K562 (cell line): Measurements from ENCODE around the gene RTL1. TPM values are rescaled to one million over a fixed set of nuclear protein-coding genes. Genes with fewer than 3 reads are reported as not detected.

Experiments used
- ATAC-seq: fragments of 200-7000 bp; cut with Tn5 transposase; 3 replicates; pipeline ENCODE4 v1.9.1; 2020; ENCODE audit warnings: moderate library complexity
- BruUV-seq: library from RNA; stranded (reverse); fragments of 400-500 nt; replicated peaks from 2 replicates; lab custom pipeline; 2021; lab: Mats Ljungman, UMichigan
- CTCF ChIA-PET: fragments of 300-600 bp; formaldehyde crosslinking; extraction: SDS; loops from one replicate; lab custom pipeline; 2021; ENCODE audit warnings: low intra/inter-chr PET ratio; lab: Yijun Ruan, JAX
- POLR2A ChIA-PET: fragments of 300-600, 350-650 bp; sonication (Branson Sonifier 250); formaldehyde crosslinking; extraction: SDS; loops from one replicate; lab custom pipeline; 2021; ENCODE audit warnings: antibody characterized with exemption, inconsistent platforms; lab: Yijun Ruan, JAX
- DNase-seq, 4 experiments: peaks; one replicate each; pipeline versions ENCODE4 v3.0.0 to v3.0.0-alpha.2; 2011 to 2018; ENCODE audit warnings: low spot score in 3 of 4, mixed read lengths in 3 of 4; ENCODE audit errors: extremely low read depth in 1 of 4
- FAIRE-seq: peaks from 2 replicates; lab custom pipeline; 2011; peaks lifted over from hg19 to GRCh38; lab: Jason Lieb, UNC
- H2AFZ ChIP-seq: 2 replicates; pipeline ENCODE4 v1.6.0; 2011; ENCODE audit warnings: low read depth, low read length, control low read depth, inconsistent platforms
- H3K27ac ChIP-seq: fragments of 200-600 bp; 3 replicates; pipeline ENCODE4 v1.8.0; 2011; ENCODE audit warnings: low read depth, mild to moderate bottlenecking, control low read depth, inconsistent platforms, low read length, moderate library complexity, mixed read lengths; ENCODE audit errors: extremely low read depth
- H3K27me3 ChIP-seq, 2 experiments: fragments of 300-600 bp in 1 of 2; 2 replicates in 1 of 2; 3 replicates in 1 of 2; pipeline versions ENCODE4 v1.6.0 to v1.8.0; 2011; ENCODE audit warnings: inconsistent platforms in 2 of 2, low read length in 2 of 2, mild to moderate bottlenecking in 1 of 2, mixed read lengths in 1 of 2, moderate library complexity in 1 of 2; ENCODE audit not compliant: control insufficient read depth in 2 of 2, insufficient read depth in 2 of 2
- H3K36me3 ChIP-seq: fragments of 300-600 bp; 3 replicates; pipeline ENCODE4 v1.8.0; 2011; ENCODE audit warnings: mild to moderate bottlenecking, low read length, inconsistent platforms; ENCODE audit not compliant: control insufficient read depth, insufficient read depth
- H3K4me1 ChIP-seq, 2 experiments: fragments of 200-600 bp in 1 of 2; replicated peaks in 1 of 2; 2 replicates in 1 of 2; 3 replicates in 1 of 2; pipeline versions ENCODE4 v1.5.1 to v1.8.0; 2011; ENCODE audit warnings: inconsistent platforms in 2 of 2, low read length in 2 of 2, mild to moderate bottlenecking in 1 of 2, mixed read lengths in 1 of 2, moderate library complexity in 1 of 2; ENCODE audit not compliant: control insufficient read depth in 2 of 2, insufficient read depth in 2 of 2
- H3K4me2 ChIP-seq: 2 replicates; pipeline ENCODE4 v1.6.1; 2011; ENCODE audit warnings: low read length, control low read depth, inconsistent platforms, mixed read lengths; ENCODE audit not compliant: insufficient read depth
- H3K4me3 ChIP-seq: fragments of 200-600 bp; sonication (generic), shearing (Covaris generic); 2 replicates; pipeline ENCODE4 v1.5.1; 2016; ENCODE audit warnings: control low read depth, inconsistent platforms
- H3K79me2 ChIP-seq: fragments of 200-600 bp; 3 replicates; pipeline ENCODE4 v1.8.0; 2011; ENCODE audit warnings: low read length, inconsistent platforms; ENCODE audit not compliant: control insufficient read depth, insufficient read depth
- H3K9ac ChIP-seq, 2 experiments: 2 replicates each; pipeline versions ENCODE4 v1.6.0 to v1.6.1; 2011; ENCODE audit warnings: low read depth in 2 of 2, low read length in 2 of 2, control low read depth in 1 of 2, inconsistent platforms in 1 of 2, mild to moderate bottlenecking in 1 of 2, mixed read lengths in 1 of 2; ENCODE audit not compliant: insufficient read depth in 1 of 2
- H3K9me1 ChIP-seq: one replicate; pipeline ENCODE4 v1.6.0; 2011; ENCODE audit warnings: inconsistent platforms, mild to moderate bottlenecking, low read length, moderate library complexity; ENCODE audit not compliant: control insufficient read depth, insufficient read depth
- H3K9me3 ChIP-seq: replicated peaks from 2 replicates; pipeline ENCODE4 v1.5.1; 2011; ENCODE audit warnings: low read depth, low read length, inconsistent platforms; ENCODE audit not compliant: control insufficient read depth, insufficient read depth
- H4K20me1 ChIP-seq: replicated peaks from 2 replicates; pipeline ENCODE4 v1.6.1; 2011; ENCODE audit warnings: low read length, inconsistent platforms, mixed read lengths; ENCODE audit not compliant: control insufficient read depth, insufficient read depth
- CLOCK ChIP-seq: fragments of 250-450 bp; sonication (Bioruptor Pico); IDR thresholded peaks from 2 replicates; pipeline ENCODE4 v1.4.0; 2020; ENCODE audit warnings: mild to moderate bottlenecking, moderate library complexity, borderline replicate concordance
- GABPB1 ChIP-seq: sonication (generic); formaldehyde crosslinking; IDR thresholded peaks from 2 replicates; pipeline ENCODE4 v1.8.0; 2022; ENCODE audit warnings: mild to moderate bottlenecking, missing genetic modification reagents
- KAT2B ChIP-seq: IDR thresholded peaks from one replicate; pipeline ENCODE4 v1.6.1; 2012; ENCODE audit warnings: low read depth, mild to moderate bottlenecking, control low read depth, inconsistent platforms, low read length, moderate library complexity
- MEF2A ChIP-seq: IDR thresholded peaks from 2 replicates; pipeline ENCODE4 v1.6.1; 2011; ENCODE audit warnings: low read depth, mild to moderate bottlenecking, low read length, moderate library complexity; ENCODE audit not compliant: control insufficient read depth
- NFRKB ChIP-seq: fragments of 450-650 bp; IDR thresholded peaks from 2 replicates; pipeline ENCODE4 v1.6.1; 2016; ENCODE audit warnings: low read depth
- SMC3 ChIP-seq: conservative IDR thresholded peaks from 2 replicates; pipeline ENCODE4 v1.6.1; 2011; ENCODE audit warnings: low read depth, low read length, improper control_type of control experiment; ENCODE audit not compliant: insufficient read depth
- XRCC4 ChIP-seq: IDR thresholded peaks from one replicate; pipeline ENCODE4 v1.6.1; 2011; ENCODE audit not compliant: insufficient read depth, insufficient read length; ENCODE audit errors: extremely low read depth
- ZNF174 ChIP-seq: fragments of 250-450 bp; sonication (Bioruptor Pico); IDR thresholded peaks from 2 replicates; pipeline ENCODE4 v1.4.0; 2020; ENCODE audit warnings: mild to moderate bottlenecking
- ZNF23 ChIP-seq: fragments of 250-450 bp; sonication (Bioruptor Pico); IDR thresholded peaks from 2 replicates; pipeline ENCODE4 v1.4.0; 2020; ENCODE audit warnings: mild to moderate bottlenecking
- ZNF239 ChIP-seq: fragments of 250-450 bp; sonication (Bioruptor Pico); IDR thresholded peaks from 2 replicates; pipeline ENCODE4 v1.4.0; 2020; ENCODE audit warnings: mild to moderate bottlenecking
- WGBS: fragments of 100-300 bp; shearing (Covaris generic); methylation state at CpG from one replicate; pipeline ENCODE4 v1.1.6; 2016; ENCODE audit warnings: low coverage, mixed read lengths; ENCODE audit not compliant: insufficient coverage; ENCODE audit errors: missing lambda C conversion rate; 5-methylcytosine and 5-hydroxymethylcytosine counted together
- in situ Hi-C: fragments of 300-500 bp; cut with MboI; formaldehyde crosslinking; loops from 4 replicates; pipeline ENCODE4 v1.15.0; 2018; ENCODE audit warnings: inconsistent platforms, mixed read lengths
- intact Hi-C: fragments of 100-400 bp; cut with micrococcal nuclease; formaldehyde crosslinking; loops from 2 replicates; pipeline ENCODE4 v1.14.2; 2022
- polyA plus RNA-seq, 8 experiments: library from polyadenylated mRNA; depleted of rRNA in 4 of 8; stranded (reverse) in 5 of 8; unstranded in 3 of 8; fragments of >200 nt; fragmentation: Nextera tagmentation in 2 of 8; fragmentation: Illumina TruSeq in 1 of 8; extraction: Ambion mirVana in 2 of 8; extraction: Trizol in 1 of 8; gene quantifications; 2 replicates each; pipeline versions ENCODE4 v1.2.1 to v1.2.3, GENCODE V29; 2011 to 2014; ENCODE audit warnings: inconsistent platforms in 1 of 8, missing spikeins in 1 of 8
- total RNA-seq, 7 experiments: library from RNA; depleted of rRNA in 6 of 7; stranded (reverse); fragments of >200 nt in 6 of 7; fragmentation: Illumina TruSeq in 2 of 7; extraction: Trizol in 2 of 7; gene quantifications; 2 replicates each; pipeline versions ENCODE4 v1.2.1 to v1.2.3, GENCODE V29; 2011 to 2021; ENCODE audit warnings: low replicate concordance in 1 of 7
- TF ChIP-seq, protein P1 (sequence below): fragments of 450-650 bp; IDR thresholded peaks from 2 replicates; pipeline ENCODE4 v1.7.0; 2016; ENCODE audit warnings: borderline replicate concordance

RTL1 gene
- total and polyA plus RNA-seq, 9 of the 15 experiments (the other 6 are each of a cell fraction or from before 2014, with no cell fraction given) = not detected

DNA sequence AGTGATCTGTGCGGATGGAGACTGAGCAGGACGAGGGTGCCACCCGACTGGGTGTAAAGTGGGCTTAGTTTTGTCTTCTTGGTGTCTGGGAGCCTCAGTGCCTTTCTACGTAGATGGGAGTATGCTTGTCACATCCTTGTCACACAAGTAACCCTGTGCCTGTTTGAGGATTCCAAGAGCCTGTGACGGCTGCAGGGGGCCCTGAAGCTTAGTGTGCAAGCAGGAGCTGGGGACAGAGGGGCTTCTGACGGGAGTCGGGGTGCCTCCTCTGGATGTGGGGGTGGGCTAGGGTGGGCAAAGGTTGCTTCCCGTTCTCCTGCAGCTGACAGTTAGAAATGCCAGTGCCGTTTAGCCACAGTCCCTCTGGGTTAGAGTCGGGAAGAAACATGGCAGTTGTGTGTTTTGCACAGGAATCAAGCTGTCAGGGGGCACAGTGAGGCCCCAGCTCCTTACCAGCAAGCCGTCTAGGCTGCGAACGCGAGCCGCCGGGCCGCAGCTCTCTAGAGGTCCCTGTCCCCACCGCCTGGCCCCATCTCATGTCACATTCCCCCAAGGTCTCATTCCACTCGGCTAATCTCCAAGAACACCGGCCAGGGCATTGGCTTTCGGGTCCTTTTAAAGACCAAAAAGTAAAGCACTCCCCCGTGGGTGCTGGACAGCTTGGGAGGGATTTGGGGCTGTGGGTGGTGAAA lies 7.0 kb downstream of the RTL1 start:
- POLR2A ChIA-PET = interaction anchor here (0.7 kb wide), 1 partner anchor 363 kb away, joined by 3 read pairs; no protein-coding TSS in a partner anchor
- H4K20me1 ChIP-seq = no peaks in the 10 kb centered on the region
- H3K36me3 ChIP-seq = no peaks in the 10 kb centered on the region
- no peaks in the 10 kb centered on the region for H3K9me1 ChIP-seq
- peaks cover 13 to 18% of the 10 kb centered on the region in 2 experiments for H3K4me1 ChIP-seq
- TF ChIP-seq ZNF23 (CRISPR knock-in tag) (no peak), SMC3 (no peak), NFRKB (no peak), XRCC4 (no peak)
- DNase-seq (no peak), FAIRE-seq (no peak), ATAC-seq (no peak)
- CTCF ChIA-PET = no interaction called here
- no peak overlapping the region for H3K9ac ChIP-seq
- BruUV-seq = no TSS peak
- WGBS = 20% methylated on average over 17 of the region's 22 CpGs
- intact Hi-C loops (no loop called here), in situ Hi-C loops (loop anchor here (5.0 kb wide), 1 partner anchor 234 kb away; no protein-coding TSS in a partner anchor)
- H3K27me3 ChIP-seq = 0 out of 5 replicates have a peak, but pooled peaks cover 0 to 3% of the 10 kb centered on the region in 2 experiments
- no peak overlapping the region for H2AFZ ChIP-seq
- H3K27ac ChIP-seq = no peak overlapping the region
- H3K4me3 ChIP-seq = no peak overlapping the region
- H3K4me2 ChIP-seq = no peak overlapping the region
- H3K79me2 ChIP-seq = no peaks in the 10 kb centered on the region
- no peaks in the 10 kb centered on the region for H3K9me3 ChIP-seq

- no TSS peak for BruUV-seq
- ChIA-PET POLR2A (no interaction called here), CTCF (no interaction called here)
- no peaks in the 10 kb centered on the region for H3K9me1 ChIP-seq
- H3K36me3 ChIP-seq = no peaks in the 10 kb centered on the region
- no peak overlapping the region for H3K9ac ChIP-seq
- DNase-seq (no peak), ATAC-seq (no peak), FAIRE-seq (no peak)
- 26% methylated on average over 6 of the region's 6 CpGs for WGBS
- in situ Hi-C loops (loop anchor here (5.0 kb wide), 1 partner anchor 233 kb away; no protein-coding TSS in a partner anchor), intact Hi-C loops (no loop called here)
- H3K4me3 ChIP-seq = no peak overlapping the region
- no peaks in the 10 kb centered on the region for H4K20me1 ChIP-seq
- peaks cover 9 to 10% of the 10 kb centered on the region in 2 experiments for H3K4me1 ChIP-seq
- no peaks in the 10 kb centered on the region for H3K9me3 ChIP-seq
- 0 out of 5 replicates have a peak, but pooled peaks cover 0 to 3% of the 10 kb centered on the region in 2 experiments for H3K27me3 ChIP-seq
- no peaks in the 10 kb centered on the region for H3K79me2 ChIP-seq
- no peak overlapping the region for H2AFZ ChIP-seq
- no peak overlapping the region for H3K27ac ChIP-seq
- H3K4me2 ChIP-seq = no peak overlapping the region
- TF ChIP-seq ZNF239 (CRISPR knock-in tag) = no peak
- TF ChIP-seq GABPB1 (CRISPR knock-in tag) = no peak
- TF ChIP-seq MEF2A = no peak
- TF ChIP-seq, protein P1, sequence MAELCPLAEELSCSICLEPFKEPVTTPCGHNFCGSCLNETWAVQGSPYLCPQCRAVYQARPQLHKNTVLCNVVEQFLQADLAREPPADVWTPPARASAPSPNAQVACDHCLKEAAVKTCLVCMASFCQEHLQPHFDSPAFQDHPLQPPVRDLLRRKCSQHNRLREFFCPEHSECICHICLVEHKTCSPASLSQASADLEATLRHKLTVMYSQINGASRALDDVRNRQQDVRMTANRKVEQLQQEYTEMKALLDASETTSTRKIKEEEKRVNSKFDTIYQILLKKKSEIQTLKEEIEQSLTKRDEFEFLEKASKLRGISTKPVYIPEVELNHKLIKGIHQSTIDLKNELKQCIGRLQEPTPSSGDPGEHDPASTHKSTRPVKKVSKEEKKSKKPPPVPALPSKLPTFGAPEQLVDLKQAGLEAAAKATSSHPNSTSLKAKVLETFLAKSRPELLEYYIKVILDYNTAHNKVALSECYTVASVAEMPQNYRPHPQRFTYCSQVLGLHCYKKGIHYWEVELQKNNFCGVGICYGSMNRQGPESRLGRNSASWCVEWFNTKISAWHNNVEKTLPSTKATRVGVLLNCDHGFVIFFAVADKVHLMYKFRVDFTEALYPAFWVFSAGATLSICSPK = no peak
- TF ChIP-seq CLOCK (CRISPR knock-in tag) = no peak
- no peak for TF ChIP-seq KAT2B
- TF ChIP-seq ZNF174 (CRISPR knock-in tag) = no peak
Measured at GRCh38 chr14:100895411-100895810, 8.1 kb downstream of the RTL1 start.
